Right forelimb (tissue), 1 donor: ENCODE data around the gene B3GNT3.

ENCODE experiments used
- DNase-seq: peaks from one replicate; pipeline ENCODE4 v3.0.0-alpha.2; 2018

The B3GNT3 gene, protein sequence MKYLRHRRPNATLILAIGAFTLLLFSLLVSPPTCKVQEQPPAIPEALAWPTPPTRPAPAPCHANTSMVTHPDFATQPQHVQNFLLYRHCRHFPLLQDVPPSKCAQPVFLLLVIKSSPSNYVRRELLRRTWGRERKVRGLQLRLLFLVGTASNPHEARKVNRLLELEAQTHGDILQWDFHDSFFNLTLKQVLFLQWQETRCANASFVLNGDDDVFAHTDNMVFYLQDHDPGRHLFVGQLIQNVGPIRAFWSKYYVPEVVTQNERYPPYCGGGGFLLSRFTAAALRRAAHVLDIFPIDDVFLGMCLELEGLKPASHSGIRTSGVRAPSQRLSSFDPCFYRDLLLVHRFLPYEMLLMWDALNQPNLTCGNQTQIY

DNA sequence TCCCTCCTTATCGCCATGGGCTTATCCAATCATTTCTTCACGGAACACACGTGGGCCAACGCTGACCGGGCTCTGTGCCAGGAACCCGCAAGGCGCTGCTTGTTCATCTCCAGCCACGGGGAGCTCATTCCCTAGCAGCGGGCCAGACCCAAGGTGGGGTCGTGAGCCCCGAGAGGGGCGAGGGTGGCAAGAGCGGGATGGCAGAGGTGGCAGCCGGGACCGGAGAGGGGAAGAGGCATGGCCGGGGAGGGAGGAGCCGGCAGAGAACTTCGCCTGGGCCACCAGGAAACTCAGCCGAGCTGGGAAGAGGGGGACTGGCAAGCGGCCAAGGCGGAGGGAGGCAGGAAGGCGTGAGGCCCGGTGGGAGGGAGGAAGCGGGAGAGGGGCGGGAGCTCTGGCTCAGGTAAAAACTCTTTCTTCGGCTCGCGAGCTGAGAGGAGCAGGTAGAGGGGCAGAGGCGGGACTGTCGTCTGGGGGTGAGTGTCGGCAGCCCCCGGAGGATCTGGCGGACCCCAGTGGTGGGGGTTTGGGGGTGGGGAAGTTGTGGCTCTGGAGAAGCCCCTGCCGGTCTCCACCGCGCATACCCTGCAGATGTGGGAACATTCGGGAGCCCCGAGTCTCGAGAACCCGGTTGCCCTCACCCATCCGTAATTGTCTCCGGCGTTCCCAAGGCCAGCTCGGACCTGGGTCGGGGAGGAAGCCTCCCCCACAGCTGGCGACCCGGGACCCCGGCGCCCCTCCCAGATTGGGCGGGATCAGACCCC is at the start of gene B3GNT3:
Gene B3GNT3 (plus strand): TSS at position 408 of the 764 bp plus-strand sequence. CDS start 12,670 bp downstream, outside the sequence.
- no peak for DNase-seq

- DNase-seq = peak; percentile 87
Measured at GRCh38 chr19:17747205-17748098, 47.5 kb upstream of the B3GNT3 start.

DNA sequence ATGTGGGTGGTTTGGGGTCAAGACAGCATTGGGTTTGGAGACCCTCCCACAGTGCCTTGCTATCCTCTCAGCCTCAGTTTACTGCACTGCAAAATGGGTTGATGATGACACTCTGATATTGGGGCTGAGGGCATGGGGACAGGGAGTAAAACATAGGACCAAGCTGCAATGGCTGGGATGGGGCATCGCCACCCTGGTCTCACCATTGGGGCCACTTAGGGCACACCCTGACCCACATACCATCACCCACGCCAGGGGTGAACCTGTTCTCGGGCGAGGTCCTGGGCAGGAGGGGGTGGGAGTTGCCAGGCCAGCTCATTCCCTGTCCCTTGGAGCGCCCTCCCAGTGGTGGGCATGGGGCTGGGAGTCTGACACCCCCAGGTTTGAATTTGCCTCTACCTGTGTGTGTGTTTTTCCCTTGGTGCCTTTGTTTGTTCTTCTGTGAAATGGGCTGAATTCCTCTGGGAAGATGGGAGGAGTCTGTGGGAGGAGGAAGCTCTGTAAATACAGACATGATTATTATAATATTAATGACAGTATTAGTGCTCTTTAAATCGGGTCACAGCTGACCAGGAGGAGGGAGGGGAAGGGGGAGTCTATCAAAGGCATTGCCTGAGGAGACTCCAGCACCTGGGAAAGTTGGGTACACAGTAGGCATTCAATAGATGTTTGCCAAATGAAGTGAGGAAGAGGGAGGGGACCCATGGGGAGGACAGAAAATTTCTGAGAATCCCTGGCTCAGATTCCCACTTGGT is 45.9 kb upstream of the B3GNT3 start:
- DNase-seq = no peak

DNA sequence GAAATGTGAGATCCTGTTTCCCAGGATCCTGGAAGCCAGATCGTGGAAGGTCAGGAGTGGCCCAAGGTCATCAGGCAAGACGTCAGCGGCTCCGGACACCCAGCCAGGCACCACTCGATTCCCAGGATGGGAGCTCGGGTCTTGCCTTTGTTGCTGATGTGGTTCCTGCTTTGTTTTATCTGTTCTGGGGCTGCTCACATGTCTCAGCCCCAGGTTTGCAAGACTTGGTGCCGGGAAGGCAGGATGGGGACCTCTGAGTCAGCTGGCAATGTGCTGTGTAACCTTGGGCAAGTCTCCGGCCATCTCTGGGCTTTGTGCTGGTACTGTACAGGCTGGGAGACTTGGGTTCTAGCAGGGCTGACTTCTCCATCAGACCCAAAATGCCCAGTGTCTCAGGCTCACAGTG is 45.0 kb upstream of the B3GNT3 start:
- DNase-seq = no peak

DNA sequence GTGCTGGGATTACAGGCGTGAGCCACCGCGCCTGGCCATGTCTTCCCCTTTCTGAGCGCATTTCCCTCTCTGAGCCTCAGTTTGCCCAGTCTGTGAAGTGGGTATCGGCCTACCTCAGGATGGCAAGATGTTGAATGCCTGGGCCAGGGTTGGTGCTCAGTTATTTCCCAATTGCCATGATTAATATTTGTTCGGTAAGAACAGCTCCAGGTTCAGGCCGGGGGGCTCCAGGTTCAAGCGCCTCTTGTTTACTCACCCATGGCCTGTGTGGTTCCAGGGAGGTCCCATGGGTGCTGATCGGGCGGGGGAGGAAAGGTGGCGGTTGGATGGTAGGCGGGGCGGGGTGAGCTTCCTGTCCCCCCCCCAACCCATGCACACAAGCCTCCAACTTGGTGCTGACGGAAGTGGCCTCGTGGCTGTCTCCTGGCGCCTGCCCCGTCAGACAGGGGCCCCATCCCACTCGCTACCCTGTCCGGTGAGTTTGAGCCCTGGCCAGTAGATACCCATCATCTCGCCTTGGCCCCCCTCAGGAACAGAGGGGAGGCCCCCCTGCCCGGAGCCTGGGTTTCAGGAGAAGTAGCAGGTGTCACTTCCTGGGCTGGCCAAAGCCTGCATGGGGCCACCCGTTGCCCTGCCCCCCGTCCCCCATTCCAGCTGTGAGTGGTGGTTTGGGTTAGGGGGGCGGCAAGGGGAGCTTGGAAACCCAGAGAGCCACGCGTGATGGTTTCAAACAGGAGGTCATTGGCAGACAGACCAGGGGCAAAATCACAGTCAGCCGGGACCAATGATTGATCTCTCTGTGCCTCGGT is 43.6 kb upstream of the B3GNT3 start, which contains the start of gene FCHO1:
Gene FCHO1 (plus strand): TSS at position 375 of the 809 bp plus-strand sequence. CDS start 3,688 bp downstream, outside the sequence.
- no peak for DNase-seq

DNA sequence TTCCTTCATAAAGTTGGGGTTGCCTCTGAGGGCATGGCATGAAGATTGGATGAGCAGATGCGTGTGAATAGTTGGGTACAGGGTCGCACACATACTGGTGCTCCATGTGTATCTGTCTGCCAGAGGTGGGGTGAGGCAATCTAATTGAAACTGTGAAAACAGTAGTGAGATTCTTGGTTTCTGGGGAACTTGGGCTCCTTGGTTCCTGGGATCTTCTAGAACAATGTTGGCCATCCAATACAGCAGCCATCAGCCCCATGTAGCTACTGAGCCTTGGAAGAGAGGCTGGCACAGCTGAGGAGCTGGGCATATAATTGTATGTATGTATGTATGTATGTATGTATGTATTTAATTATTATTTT is 43.0 kb upstream of the B3GNT3 start:
- no peak for DNase-seq

- DNase-seq = no peak
Measured at GRCh38 chr19:17752865-17753639, 41.9 kb upstream of the B3GNT3 start.

GRCh38 chr19:17753976-17754375 is 41.0 kb upstream of the B3GNT3 start:
- DNase-seq = no peak

DNA sequence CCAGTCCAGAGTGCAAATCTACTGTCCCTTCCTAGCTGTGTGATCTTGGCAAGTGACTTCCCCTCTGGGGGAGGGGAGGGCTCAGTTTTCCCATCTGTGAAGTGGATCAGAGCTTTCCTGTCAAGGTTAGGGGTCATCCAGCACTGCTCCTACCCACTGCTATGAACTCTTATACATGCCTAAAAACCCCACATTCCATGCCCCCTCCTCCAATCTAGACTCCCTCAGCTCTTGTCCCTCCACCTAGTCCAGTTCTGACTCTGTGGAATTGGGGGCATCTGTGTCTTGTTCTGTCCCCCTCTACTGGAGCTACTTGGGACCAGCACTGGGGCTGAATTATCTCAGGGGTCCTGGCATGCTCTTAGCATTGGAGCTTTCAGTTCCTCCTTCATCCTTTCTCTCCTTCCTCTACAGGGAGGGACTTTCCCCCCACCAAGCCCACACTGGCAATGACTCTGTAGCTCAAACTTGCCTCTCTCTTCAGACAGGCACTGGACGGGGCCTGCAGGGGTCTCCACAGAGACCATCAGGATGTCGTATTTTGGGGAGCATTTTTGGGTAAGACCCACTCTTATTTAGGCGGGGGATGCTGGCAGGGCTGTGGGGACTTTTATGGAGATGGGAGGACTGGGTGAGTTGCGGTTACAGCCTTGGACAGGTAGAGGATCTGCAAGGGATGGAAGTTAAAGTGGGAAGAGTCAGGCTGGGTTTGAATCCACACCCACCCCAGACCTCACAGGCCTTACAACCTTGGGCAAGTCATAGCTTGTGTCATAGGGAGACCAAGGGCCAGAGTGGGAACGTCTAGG is 40.1 kb upstream of the B3GNT3 start:
- DNase-seq = no peak

DNA sequence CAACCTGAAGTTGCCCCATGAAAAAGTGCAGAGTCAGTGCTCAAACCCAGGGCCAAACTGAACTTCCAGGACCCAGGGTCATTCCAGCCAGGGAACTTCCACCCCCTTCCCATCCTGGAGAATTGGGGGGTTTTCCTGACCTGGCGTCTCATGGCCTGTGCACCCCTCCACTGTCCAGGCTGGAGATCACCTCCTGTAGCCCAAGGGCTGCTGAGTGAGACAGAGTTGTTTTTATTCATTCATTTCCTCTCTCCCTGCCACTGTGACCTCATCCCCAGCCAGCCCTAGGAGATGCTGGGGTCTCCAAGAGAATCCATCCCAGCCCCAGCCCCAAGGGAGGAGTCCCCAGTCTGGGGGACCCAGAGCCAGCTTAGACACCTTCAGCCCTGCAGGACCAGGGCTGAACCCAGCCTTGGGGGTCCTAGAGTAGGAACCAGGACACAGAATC is 39.5 kb upstream of the B3GNT3 start:
- DNase-seq = no peak

DNA sequence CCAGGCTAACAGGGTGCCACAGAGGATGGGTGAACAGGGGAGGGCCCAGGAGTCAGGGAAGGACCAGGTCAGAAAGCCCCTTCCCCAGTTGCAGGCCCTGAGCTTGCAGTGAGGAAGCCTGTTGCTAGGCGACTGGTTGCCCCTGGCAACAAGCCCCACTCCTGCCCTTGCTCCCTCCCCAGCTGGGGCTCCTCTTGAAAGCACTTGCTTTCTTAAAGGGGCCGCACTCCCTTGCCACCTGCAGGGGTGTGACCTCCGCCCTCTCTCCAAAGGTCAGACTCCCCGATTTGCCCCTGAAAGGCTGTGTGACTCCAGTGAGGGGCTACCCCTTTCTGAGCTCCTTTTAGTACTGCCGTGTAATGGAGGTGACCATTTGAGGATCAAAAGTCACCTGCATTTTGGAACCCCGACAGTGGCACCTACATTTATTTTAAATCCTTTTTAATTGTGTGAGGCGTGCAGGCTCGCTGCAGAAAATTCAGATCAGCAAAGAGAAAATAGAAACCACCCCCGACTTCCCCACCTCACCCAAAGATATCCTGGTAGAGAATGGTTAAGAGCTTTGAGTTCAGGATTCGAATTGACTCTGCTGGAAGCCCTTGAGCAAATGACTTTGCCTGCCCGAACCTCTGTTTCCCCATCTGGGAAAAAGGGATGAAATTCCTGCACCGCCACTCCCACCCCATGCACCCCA is 38.8 kb upstream of the B3GNT3 start:
- no peak for DNase-seq

DNA sequence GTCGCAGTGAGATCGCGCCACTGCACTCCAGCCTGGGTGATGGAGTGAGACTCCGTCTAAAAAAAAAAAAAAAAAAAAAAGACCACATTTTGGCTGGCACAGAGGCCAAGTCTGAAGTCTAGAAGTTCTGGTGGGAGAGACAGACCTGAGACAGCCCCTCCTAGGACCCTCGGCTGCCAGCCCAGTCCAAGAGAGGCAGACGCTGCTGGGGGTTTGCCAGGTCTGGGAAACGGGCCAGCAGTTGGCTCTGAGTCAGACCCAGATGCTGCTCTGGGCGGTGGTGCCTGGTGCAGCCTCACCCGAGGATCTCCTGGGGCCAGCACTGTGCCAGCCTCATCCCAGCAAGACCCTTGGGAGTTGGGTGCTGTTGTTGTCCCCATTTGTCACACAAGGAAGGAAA is 37.8 kb upstream of the B3GNT3 start:
- DNase-seq = peak; percentile 72

DNA sequence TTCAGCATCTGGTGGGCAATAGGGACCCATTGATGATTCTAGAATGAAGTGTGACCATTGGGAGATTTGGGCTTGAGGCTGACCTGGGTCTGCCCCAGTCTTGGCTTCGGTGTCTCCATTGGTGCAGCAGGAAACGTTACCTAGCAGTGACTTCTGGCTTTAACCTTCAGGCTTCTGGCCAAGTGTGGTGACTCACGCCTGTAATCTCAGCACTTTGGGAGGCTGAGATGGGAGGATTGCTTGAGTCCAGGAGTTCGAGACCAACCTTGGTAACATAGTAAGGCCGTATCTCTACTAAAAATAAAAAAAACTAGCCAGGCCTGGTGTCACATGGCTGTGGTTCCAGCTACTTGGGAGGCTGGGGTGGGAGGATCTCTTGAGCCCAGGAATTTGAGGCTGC is 36.4 kb upstream of the B3GNT3 start:
- no peak for DNase-seq

- DNase-seq = no peak
Measured at GRCh38 chr19:17761148-17761547, 33.8 kb upstream of the B3GNT3 start.

DNA sequence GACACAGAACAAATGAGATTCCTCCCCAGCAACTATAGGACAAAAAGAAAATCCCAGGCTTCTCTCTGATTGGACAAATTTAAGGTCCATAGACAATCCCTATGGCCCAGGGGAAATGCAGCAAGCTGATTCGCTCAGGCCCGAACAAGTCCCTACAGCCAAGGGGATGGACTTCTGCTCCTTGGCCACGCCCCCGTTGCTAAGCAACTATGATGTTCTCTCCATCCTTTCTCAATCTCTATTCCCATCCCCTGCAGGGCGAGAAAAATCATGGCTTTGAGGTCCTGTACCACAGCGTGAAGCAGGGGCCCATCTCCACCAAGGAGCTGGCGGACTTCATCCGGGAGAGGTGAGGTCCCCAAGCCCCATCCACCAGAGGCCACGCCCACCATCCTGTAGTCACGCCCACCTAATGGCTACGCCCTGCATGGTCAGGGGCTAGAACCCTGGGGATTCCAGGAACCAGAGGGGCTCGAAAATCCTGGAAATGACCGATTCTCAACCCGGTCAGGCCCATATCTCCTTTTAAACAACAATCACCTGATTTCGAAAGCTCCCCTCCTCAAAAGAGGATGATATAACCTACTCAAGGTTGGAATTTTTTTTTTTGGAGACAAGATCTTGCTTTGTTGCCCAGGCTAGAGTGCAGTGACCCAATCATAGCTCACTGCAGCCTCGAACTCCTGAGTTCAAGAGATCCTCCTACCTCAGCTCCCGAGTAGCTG is 32.3 kb upstream of the B3GNT3 start:
- no peak for DNase-seq

DNA sequence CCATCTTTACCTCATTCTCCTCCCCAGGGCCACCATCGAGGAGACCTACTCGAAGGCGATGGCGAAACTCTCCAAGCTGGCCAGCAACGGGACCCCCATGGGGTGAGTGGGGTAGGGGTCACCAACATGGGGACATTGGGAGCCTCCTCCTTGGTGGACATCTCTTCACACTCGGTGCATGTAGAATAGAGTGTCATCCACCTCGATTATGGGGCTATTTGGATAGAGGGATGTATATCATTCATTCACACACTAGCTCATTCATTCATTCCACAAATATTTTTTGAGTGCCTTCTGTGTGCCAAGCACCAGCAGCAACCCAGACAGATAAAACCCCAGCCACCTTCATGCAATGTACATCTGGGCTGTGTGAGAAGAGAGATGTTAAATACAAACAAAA is 30.6 kb upstream of the B3GNT3 start:
- no peak for DNase-seq

DNA sequence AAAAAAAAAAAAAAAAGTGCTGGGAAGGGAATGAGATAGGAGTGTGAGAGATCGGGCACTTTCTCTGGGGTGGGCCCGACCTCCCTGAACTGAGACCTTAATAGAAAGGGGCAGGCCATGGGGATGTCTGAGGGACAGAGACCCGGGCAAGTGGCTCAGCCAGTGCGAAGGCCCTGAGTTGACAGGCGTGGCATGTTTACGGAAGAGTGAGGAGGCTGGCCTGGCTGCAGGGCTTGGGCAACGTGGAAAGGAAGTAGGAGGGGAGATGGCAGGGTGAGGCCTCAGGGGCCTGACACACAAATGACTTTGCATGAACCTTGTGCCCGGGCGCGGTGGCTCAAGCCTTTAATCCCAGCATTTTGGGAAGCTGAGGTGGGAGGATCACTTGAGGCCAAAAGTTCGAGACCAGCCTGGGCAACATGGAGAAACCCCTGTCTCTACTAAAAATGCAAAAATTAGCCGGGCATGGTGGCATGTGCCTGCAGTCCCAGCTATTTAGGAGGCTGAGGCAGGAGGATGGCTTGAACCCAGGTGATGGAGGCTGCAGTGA is 29.8 kb upstream of the B3GNT3 start:
- DNase-seq = no peak

- DNase-seq = peak; percentile 76
Measured at GRCh38 chr19:17766543-17767131, 28.3 kb upstream of the B3GNT3 start.
